ENCODE results near the gene UBTD2. TPM values are rescaled to one million over a fixed set of nuclear protein-coding genes. Genes with fewer than 3 reads are reported as not detected.

Gene UBTD2
- total RNA-seq, 1 donor from 2014 or later: 9.0 TPM

GRCh38 chr5:172160506-172160905, 123.1 kb downstream of the UBTD2 start:
- Mint-ChIP-seq H3K9me3 (no peaks in the 10 kb centered on the region), H3K36me3 (ENCODE audit: low read depth) (peaks cover 38% of the 10 kb centered on the region), H3K4me1 (peaks cover 83% of the 10 kb centered on the region), H3K4me3 (no peak overlapping the region), H3K27ac (peak overlapping the region; percentile 47), H3K27me3 (no peaks in the 10 kb centered on the region)
- ChIA-PET POLR2A (interaction anchor here (0.7 to 2.8 kb wide), 2 partner anchors 14 to 18 kb away, joined by 3 to 13 read pairs; no protein-coding TSS in a partner anchor), CTCF (no interaction called here)
- DNase-seq (no peak), ATAC-seq (ENCODE audit: low read depth) (no peak)
- intact Hi-C loops (cut with micrococcal nuclease): loop anchor here (2.0 kb wide), 1 partner anchor 14 kb away; no protein-coding TSS in a partner anchor
- no peak for TF ChIP-seq CTCF (IDR thresholded peaks at IDR 0.05)

Other genes with a start within 250 kb of the UBTD2 start
- gene STK10, start 95.5 kb downstream of the UBTD2 start, total RNA-seq: 233 and 276 TPM in 2 replicates
- gene EFCAB9, start 89.6 kb downstream of the UBTD2 start, total RNA-seq: not detected in 2 replicates
- 0.02 TPM in 1 of 2 replicates, not detected in the other for gene SH3PXD2B, start 170.8 kb upstream of the UBTD2 start, total RNA-seq

Measured in activated B cell treated with CpG ODN at 0.5 μM for 24 hours (primary cell).